HTERT RPE-1 (cell line): ENCODE results near the gene SLC40A1.

Experiments used
- in situ Hi-C: fragments of 300-500 bp; cut with MboI; formaldehyde crosslinking; loops from 4 replicates; pipeline ENCODE4 v1.14.3; 2020; ENCODE audit warnings: low sequenced_read_pairs

Gene SLC40A1

DNA sequence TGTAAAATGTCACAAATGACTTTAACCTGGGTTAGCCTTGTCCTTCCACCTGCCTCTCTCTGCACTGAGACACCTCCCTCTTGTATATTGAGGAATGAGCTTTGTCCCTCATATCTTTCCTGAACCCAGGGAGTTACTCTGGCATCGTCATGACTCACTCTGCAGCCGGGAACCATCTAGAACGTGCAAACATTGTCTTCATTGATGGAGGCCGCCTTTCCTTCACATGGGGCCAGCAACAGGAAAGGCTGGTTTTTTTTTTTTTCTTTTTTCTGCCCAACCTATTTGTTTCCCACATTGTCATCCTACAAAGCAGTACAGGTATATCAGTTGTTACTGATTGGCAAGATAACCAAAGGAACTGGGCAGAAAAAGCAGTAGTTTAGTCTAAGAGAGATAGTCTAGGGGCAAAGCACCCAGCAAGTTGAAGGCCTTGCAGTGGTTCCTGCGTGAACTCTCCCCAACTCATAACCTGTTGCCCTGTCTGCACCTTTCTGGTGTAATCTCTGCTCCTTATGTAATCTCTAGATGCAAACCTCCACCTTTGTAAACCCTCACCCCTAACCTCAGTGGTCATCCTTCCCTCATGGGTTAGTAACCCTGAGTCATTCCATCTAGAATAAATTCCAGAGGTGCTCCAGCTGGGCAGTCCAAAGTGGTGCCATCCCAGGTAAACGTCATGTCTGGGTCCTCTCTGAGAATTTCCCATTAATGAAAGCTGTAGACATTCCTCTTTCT lies 38.3 kb downstream of the SLC40A1 start:
- in situ Hi-C loops, result no loop called here

GRCh38 chr2:189541591-189541990 lies 39.0 kb downstream of the SLC40A1 start:
- in situ Hi-C loops, result no loop called here

GRCh38 chr2:189540551-189540950 lies 40.0 kb downstream of the SLC40A1 start:
- in situ Hi-C loops, result no loop called here

- in situ Hi-C loops, result no loop called here
Measured at GRCh38 chr2:189538402-189538801, 42.2 kb downstream of the SLC40A1 start.

- in situ Hi-C loops, result no loop called here
Measured at GRCh38 chr2:189536830-189537229, 43.8 kb downstream of the SLC40A1 start.

- in situ Hi-C loops, result no loop called here
Measured at GRCh38 chr2:189534854-189535832, 45.4 kb downstream of the SLC40A1 start.

- in situ Hi-C loops, result no loop called here
Measured at GRCh38 chr2:189533288-189534035, 47.1 kb downstream of the SLC40A1 start.

GRCh38 chr2:189530965-189531637 lies 49.5 kb downstream of the SLC40A1 start:
- in situ Hi-C loops, result no loop called here

GRCh38 chr2:189528617-189529016 lies 52.0 kb downstream of the SLC40A1 start:
- in situ Hi-C loops, result no loop called here

GRCh38 chr2:189527812-189528592 lies 52.6 kb downstream of the SLC40A1 start:
- in situ Hi-C loops, result no loop called here

DNA sequence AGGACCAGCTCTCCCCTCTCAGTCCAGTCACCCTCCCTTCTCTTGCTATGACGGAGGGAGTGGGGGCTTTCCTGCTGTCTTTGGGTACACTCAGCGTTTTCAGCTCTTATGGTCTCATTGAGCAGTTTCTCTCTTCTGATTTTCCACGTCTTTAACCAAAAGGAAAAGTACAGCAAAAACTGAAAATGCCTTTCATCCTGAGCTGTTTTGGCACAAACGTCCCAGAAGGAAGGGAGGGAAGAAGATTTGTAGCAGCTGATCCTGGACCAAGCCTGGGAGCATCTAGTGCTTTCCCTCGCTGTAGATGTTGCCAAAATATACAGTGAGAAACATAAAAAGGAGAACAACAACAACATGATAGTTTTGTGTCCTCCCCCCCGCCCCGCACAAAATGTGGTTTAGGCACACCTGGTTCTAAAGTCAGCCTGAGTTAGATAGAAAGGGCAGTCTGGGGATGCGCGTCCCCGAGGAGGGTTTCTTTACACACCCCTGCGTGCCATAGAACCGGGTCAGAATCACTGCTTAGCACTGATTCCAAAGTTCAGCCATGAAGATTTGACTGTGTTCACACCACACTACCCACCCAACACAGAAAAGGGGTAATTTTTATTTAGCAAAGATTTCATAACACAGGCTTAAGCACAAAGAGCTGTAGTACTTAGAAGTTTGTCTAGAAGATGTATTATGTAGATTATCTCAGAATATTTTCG lies 53.4 kb downstream of the SLC40A1 start:
- in situ Hi-C loops, result no loop called here

DNA sequence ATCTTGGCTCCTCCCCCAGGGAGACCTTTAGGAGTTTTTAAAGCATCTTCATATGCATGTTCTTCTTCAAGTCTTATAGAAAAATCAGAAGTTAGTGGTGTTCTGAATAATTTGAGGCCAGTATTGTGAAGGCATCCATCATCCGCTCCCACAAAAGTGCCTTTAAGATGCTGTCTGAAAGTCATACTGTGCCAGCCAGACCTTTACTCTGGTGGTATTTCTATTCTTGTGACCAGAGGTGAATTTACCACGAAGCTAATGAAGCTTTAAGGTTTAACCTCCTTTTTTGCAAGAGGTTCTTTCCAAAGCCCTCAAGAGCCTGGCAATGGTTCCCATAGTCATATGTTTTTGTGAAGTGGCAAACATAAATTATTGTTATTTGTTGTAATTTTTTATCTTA lies 54.3 kb downstream of the SLC40A1 start:
- in situ Hi-C loops, result no loop called here

DNA sequence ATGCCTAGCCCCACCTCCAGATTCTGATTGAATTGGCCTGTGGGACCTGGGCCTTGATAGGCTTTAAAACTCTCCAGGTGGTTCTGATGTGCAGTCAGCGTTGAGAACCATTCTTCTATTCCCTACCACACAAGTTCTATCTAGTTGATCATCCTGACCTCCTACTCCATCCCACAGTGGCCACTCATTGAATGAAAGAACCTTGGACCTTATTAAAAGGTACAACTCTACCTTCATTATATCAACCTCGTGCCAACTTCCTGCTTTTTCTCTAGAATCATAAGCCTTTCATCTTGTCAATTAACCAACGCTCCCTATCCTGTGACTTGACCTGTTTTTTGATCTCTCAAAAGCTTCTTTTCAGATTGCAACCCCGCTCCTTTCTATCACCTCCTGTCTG lies 55.8 kb downstream of the SLC40A1 start:
- in situ Hi-C loops, result no loop called here

- in situ Hi-C loops, result no loop called here
Measured at GRCh38 chr2:189522435-189523151, 58.0 kb downstream of the SLC40A1 start.

DNA sequence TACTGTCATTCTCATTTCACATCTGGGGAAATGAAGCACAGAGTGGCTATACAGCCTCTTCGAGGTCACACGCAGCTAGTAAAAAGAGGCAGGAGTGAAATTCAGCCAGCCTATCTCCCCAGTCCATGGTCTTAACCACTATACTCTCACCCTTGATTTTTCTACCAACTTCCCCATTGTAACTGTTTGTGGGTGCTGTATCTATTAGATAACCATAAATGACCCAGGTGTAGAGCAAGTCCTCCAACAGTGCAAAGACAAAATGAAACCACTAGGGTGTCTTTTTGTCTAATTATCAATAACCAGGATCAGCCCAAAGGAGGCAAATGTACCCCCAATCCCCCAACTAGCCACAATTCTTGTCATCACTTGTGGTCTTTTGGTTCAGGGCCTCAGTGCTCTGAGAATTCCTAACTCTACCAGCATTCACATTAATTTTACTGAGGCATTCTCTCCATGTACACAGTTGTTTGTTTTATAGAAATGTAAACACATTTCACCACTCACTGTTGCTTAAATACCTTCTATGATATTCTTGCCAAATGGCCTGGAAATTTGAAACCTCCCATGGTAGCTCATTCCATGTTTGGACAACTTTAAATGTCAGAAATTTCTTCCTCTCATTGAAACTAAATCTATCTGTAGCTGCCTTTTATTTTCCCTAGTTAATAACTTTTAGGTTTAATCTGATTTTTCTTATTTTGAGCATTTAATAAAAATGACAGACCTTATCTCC lies 58.7 kb downstream of the SLC40A1 start:
- in situ Hi-C loops, result no loop called here

DNA sequence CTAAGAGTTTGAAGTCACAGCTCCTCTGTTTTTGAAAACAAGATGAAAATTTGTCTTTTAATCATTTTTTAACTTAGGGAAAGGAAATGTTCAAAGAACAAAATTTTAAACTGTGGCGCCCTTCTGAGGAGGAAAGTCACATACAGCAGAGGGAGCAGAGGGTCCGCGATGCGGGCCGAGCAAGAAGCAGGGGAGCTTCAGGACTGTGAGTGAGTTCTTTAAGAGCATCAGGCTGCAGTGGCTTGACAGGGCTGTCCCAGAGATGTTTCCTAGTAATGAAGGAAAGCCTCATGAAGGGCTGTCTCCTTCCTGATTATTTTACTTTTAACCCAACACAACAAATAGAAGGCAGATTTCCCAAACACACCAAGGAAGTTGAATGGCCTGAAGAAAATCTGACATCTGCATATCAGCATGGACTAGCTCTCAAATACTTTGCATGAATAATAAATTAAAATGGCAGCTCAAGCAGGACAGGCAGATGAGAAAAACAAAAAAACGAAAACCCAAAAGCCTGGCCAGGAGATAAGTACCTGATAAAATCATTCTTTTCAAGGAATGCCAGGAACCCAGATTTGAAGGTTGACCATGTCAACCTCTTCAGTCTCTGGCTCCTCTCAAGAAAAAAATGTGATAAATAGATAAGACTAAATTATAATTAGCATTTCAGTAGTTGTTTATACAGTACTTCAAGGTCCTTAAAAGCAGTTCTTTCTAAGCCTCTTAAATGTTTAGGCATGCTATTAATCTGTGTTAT lies 60.8 kb downstream of the SLC40A1 start:
- in situ Hi-C loops, result no loop called here

DNA sequence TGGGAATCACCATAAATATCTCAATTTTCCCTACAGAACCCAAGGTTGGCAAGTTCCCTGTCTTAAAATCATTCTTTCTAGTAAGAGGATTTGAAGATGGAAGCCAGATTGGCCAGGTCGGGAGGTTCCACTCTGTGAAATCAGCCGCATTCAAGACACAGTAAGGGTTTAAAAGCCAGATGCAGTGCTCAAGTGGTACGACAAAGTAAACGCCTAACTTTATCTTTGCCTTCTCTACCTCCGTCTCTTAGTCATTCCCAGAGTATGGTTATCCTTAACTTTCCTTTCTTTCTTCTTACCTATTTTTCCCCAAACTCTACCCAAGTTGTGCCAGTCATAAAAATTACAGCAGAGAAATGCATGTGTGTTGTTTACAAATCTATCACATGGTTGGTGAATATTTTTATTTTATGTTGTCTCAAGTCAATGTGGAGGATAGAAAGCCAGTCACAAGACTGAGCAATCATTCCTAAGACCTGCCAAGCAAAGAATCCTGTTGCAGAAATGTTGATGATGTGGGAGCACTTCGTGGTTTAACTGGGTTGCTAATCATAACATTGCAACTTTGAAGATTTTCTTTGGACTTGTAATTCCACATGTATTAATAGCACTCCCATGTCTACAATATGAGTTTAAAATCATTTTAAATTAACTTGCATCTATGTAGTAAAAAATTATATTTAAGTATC lies 62.6 kb downstream of the SLC40A1 start:
- in situ Hi-C loops, result no loop called here
